DOHH2 (cell line): Measurements from ENCODE around the gene PPIE.

Source experiments
- EZH2phosphoT487 ChIP-seq: fragments of 200-600 bp; sonication (generic); IDR thresholded peaks from 2 replicates; pipeline ENCODE4 v1.6.1; 2017; ENCODE audit warnings: borderline replicate concordance, mild to moderate bottlenecking, antibody characterized with exemption, low read length, moderate library complexity, mixed read lengths
- TF ChIP-seq, protein P1 (sequence below): fragments of 200-600 bp; sonication (generic); IDR thresholded peaks from one replicate; pipeline ENCODE4 v1.5.1; 2014; ENCODE audit warnings: antibody characterized with exemption, mild to moderate bottlenecking, low read depth, low read length; ENCODE audit not compliant: poor library complexity, severe bottlenecking

- TF ChIP-seq, protein P1, sequence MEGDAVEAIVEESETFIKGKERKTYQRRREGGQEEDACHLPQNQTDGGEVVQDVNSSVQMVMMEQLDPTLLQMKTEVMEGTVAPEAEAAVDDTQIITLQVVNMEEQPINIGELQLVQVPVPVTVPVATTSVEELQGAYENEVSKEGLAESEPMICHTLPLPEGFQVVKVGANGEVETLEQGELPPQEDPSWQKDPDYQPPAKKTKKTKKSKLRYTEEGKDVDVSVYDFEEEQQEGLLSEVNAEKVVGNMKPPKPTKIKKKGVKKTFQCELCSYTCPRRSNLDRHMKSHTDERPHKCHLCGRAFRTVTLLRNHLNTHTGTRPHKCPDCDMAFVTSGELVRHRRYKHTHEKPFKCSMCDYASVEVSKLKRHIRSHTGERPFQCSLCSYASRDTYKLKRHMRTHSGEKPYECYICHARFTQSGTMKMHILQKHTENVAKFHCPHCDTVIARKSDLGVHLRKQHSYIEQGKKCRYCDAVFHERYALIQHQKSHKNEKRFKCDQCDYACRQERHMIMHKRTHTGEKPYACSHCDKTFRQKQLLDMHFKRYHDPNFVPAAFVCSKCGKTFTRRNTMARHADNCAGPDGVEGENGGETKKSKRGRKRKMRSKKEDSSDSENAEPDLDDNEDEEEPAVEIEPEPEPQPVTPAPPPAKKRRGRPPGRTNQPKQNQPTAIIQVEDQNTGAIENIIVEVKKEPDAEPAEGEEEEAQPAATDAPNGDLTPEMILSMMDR: no peak
- TF ChIP-seq EZH2phosphoT487: no peak
Observed at GRCh38 chr1:39699419-39699818, 39.3 kb upstream of the PPIE start.
